Measurements from ENCODE around the gene FKBP6.
"Not testable (repeated sequence)": the region's sequence is repeated elsewhere in the genome, so short reads cannot be mapped to it uniquely, and the experiment has no call there.

DNA sequence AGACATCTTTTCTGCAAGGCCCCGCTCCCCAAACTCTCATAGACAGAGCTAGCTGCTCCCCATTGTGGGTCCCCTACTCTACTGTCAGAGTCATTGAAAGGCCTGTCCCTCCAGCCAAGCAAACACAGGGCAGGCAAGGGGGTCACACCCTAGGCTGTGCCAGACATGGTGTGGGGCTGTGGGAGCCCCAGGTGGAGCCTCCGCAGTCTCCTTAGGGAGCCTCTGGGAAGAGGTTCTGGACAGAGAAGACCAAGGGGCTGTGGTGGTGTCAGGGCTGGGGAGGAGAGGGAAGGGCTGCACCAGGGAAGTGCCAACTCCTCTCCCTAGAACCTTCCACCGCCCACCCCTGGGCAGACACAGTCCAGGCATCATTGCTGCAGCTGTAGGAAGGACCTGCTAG lies 76.9 kb downstream of the FKBP6 start:
- TF ChIP-seq, protein P1, sequence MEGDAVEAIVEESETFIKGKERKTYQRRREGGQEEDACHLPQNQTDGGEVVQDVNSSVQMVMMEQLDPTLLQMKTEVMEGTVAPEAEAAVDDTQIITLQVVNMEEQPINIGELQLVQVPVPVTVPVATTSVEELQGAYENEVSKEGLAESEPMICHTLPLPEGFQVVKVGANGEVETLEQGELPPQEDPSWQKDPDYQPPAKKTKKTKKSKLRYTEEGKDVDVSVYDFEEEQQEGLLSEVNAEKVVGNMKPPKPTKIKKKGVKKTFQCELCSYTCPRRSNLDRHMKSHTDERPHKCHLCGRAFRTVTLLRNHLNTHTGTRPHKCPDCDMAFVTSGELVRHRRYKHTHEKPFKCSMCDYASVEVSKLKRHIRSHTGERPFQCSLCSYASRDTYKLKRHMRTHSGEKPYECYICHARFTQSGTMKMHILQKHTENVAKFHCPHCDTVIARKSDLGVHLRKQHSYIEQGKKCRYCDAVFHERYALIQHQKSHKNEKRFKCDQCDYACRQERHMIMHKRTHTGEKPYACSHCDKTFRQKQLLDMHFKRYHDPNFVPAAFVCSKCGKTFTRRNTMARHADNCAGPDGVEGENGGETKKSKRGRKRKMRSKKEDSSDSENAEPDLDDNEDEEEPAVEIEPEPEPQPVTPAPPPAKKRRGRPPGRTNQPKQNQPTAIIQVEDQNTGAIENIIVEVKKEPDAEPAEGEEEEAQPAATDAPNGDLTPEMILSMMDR (IDR thresholded peaks at IDR 0.05; ENCODE audit: low read depth, low read length), result not testable (repeated sequence)
- TF ChIP-seq EZH2phosphoT487 (IDR thresholded peaks at IDR 0.05; ENCODE audit: low read depth), result not testable (repeated sequence)
